Testis (tissue), 3 donors: Measurements from ENCODE around the gene LRRC43. TPM values are rescaled to one million over a fixed set of nuclear protein-coding genes. Genes with fewer than 3 reads are reported as not detected.

ENCODE experiments used
- DNase-seq: peaks from one replicate; pipeline ENCODE4 v3.0.0-alpha.2; 2019
- H3K27ac ChIP-seq, 2 donors: fragments of 200-600 bp; sonication (generic); one replicate each; pipeline ENCODE4 v1.5.1; 2019
- H3K27me3 ChIP-seq: fragments of 200-600 bp; sonication (generic); one replicate; pipeline ENCODE4 v1.5.1; 2019
- H3K36me3 ChIP-seq: fragments of 200-600 bp; sonication (generic); one replicate; pipeline ENCODE4 v1.5.1; 2017; ENCODE audit warnings: low read depth; ENCODE audit errors: missing control alignments
- H3K4me1 ChIP-seq: fragments of 200-600 bp; sonication (generic); one replicate; pipeline ENCODE4 v1.5.1; 2019
- H3K4me3 ChIP-seq, 2 donors: fragments of 200-600 bp; sonication (generic); one replicate each; pipeline ENCODE4 v1.5.1; 2017 to 2019
- H3K9me3 ChIP-seq: fragments of 200-600 bp; sonication (generic); one replicate; pipeline ENCODE4 v1.5.1; 2017
- CTCF ChIP-seq, 3 experiments: fragments of 450-650 bp in 2 of 3; fragments of 200-600 bp in 1 of 3; sonication (generic) in 1 of 3; IDR thresholded peaks; one replicate each; pipeline ENCODE4 v1.5.1; 2016 to 2019; ENCODE audit warnings: antibody characterized with exemption in 3 of 3, mild to moderate bottlenecking in 2 of 3, moderate library complexity in 1 of 3
- POLR2A ChIP-seq: fragments of 450-650 bp; IDR thresholded peaks from one replicate; pipeline ENCODE4 v1.6.1; 2017; ENCODE audit warnings: antibody characterized with exemption, mild to moderate bottlenecking, moderate library complexity
- WGBS, 2 donors: methylation state at CpG; one replicate each; pipeline ENCODE4 v1.1.5; 2018; 5-methylcytosine and 5-hydroxymethylcytosine counted together
- intact Hi-C: fragments of 100-400 bp; cut with DNase I; formaldehyde crosslinking; loops from one replicate; pipeline ENCODE4 v1.15.1; 2023; ENCODE audit warnings: low total_unique reads
- polyA plus RNA-seq: library from polyadenylated mRNA; stranded (reverse); fragments of 350-450 nt; fragmentation: Illumina TruSeq; extraction: RNeasy Lipid Tissue Mini Kit (QIAGEN cat#74804); gene quantifications from one replicate; pipeline ENCODE4 v1.2.3, GENCODE V29; 2014; ENCODE audit warnings: low read depth, low replicate concordance; ENCODE audit not compliant: insufficient read depth
- total RNA-seq, 2 donors: library from RNA; depleted of rRNA; stranded (reverse); fragments of >200 nt; gene quantifications; one replicate each; pipeline ENCODE4 v1.2.3, GENCODE V29; 2016

Gene LRRC43
- total and polyA plus RNA-seq, 3 donors from 2014 or later: 10.8 to 16.6 (median 11.0) TPM

- Histone ChIP-seq H3K4me1 (peaks cover 5% of the 10 kb centered on the region), H3K4me3 (no peak overlapping the region), H3K27ac (no peak overlapping the region), H3K36me3 (no peaks in the 10 kb centered on the region), H3K27me3 (no peaks in the 10 kb centered on the region), H3K9me3 (no peaks in the 10 kb centered on the region)
- TF ChIP-seq POLR2A (no peak), CTCF (IDR thresholded peaks at IDR 0.05) (no peak)
- intact Hi-C loops: no loop called here
- 77 to 80% methylated on average over 6 of the region's 6 CpGs for WGBS, 2 donors
- no peak for DNase-seq
Measured at GRCh38 chr12:122230798-122231197, 47.9 kb downstream of the LRRC43 start.

GRCh38 chr12:122232691-122233090, 49.8 kb downstream of the LRRC43 start:
- H3K9me3 ChIP-seq: no peaks in the 10 kb centered on the region
- 92 to 96% methylated on average over 10 of the region's 10 CpGs for WGBS, 2 donors

GRCh38 chr12:122235741-122236140, 52.8 kb downstream of the LRRC43 start:
- intact Hi-C loops: no loop called here
- no peaks in the 10 kb centered on the region for H3K36me3 ChIP-seq
- no peak overlapping the region for H3K27ac ChIP-seq
- H3K27me3 ChIP-seq: no peaks in the 10 kb centered on the region
- 90 to 92% methylated on average over 7 of the region's 7 CpGs for WGBS, 2 donors
- H3K4me3 ChIP-seq: no peak overlapping the region
- no peaks in the 10 kb centered on the region for H3K9me3 ChIP-seq
- no peak for DNase-seq
- no peak for TF ChIP-seq POLR2A
- TF ChIP-seq CTCF (IDR thresholded peaks at IDR 0.05): no peak
- no peaks in the 10 kb centered on the region for H3K4me1 ChIP-seq

More at GRCh38 chr12:122232691-122233090, 49.8 kb downstream of the LRRC43 start:
- intact Hi-C loops: no loop called here
- DNase-seq: no peak
- no peaks in the 10 kb centered on the region for H3K27me3 ChIP-seq
- no peaks in the 10 kb centered on the region for H3K36me3 ChIP-seq
- H3K4me3 ChIP-seq: no peak overlapping the region
- no peaks in the 10 kb centered on the region for H3K4me1 ChIP-seq
- no peak for TF ChIP-seq CTCF (IDR thresholded peaks at IDR 0.05)
- no peak for TF ChIP-seq POLR2A
- H3K27ac ChIP-seq: no peak overlapping the region

- no peaks in the 10 kb centered on the region for H3K9me3 ChIP-seq
- no peaks in the 10 kb centered on the region for H3K4me1 ChIP-seq
- no peak overlapping the region for H3K4me3 ChIP-seq
- no peaks in the 10 kb centered on the region for H3K27me3 ChIP-seq
- intact Hi-C loops: no loop called here
- WGBS, 2 donors: 93 to 95% methylated on average over 5 of the region's 5 CpGs
- TF ChIP-seq POLR2A (no peak), CTCF (IDR thresholded peaks at IDR 0.05) (no peak)
- no peak overlapping the region for H3K27ac ChIP-seq
- DNase-seq: no peak
- no peaks in the 10 kb centered on the region for H3K36me3 ChIP-seq
Measured at GRCh38 chr12:122238861-122239260, 55.9 kb downstream of the LRRC43 start.

GRCh38 chr12:122243965-122244364, 61.0 kb downstream of the LRRC43 start:
- no peaks in the 10 kb centered on the region for H3K9me3 ChIP-seq
- no peak for DNase-seq
- no peaks in the 10 kb centered on the region for H3K36me3 ChIP-seq
- no peaks in the 10 kb centered on the region for H3K27me3 ChIP-seq
- H3K27ac ChIP-seq: no peak overlapping the region
- H3K4me3 ChIP-seq: no peak overlapping the region
- TF ChIP-seq CTCF (IDR thresholded peaks at IDR 0.05): no peak
- no peak for TF ChIP-seq POLR2A
- H3K4me1 ChIP-seq: no peaks in the 10 kb centered on the region
- WGBS, 2 donors: 79 to 86% methylated on average over 6 of the region's 6 CpGs
- intact Hi-C loops: no loop called here
